Keratinocyte (primary cell): ENCODE results near the gene NGEF. TPM values are rescaled to one million over a fixed set of nuclear protein-coding genes. Genes with fewer than 3 reads are reported as not detected.

Experiments
- DNase-seq: peaks from one replicate; pipeline ENCODE4 v3.0.0-alpha.2; 2011; ENCODE audit warnings: low read depth, missing footprints, low spot score
- FAIRE-seq: peaks from 2 replicates; lab custom pipeline; 2011; peaks lifted over from hg19 to GRCh38; lab: Jason Lieb, UNC
- H2AFZ ChIP-seq: 2 replicates; pipeline ENCODE4 v1.6.0; 2012; ENCODE audit warnings: low read length, control low read depth, inconsistent platforms; ENCODE audit not compliant: control insufficient read depth
- H3K27ac ChIP-seq: 2 replicates; pipeline ENCODE4 v1.5.1; 2011; ENCODE audit warnings: low read length; ENCODE audit not compliant: control insufficient read depth, insufficient read depth
- H3K27me3 ChIP-seq: 3 replicates; pipeline ENCODE4 v1.6.0; 2011; ENCODE audit warnings: low read length; ENCODE audit not compliant: control insufficient read depth, insufficient read depth; ENCODE audit errors: extremely low read depth
- H3K36me3 ChIP-seq, 2 experiments: 2 replicates in 1 of 2; 3 replicates in 1 of 2; pipeline ENCODE4 v1.5.1; 2011; ENCODE audit warnings: low read length in 2 of 2, mild to moderate bottlenecking in 1 of 2; ENCODE audit not compliant: control insufficient read depth in 2 of 2, insufficient read depth in 2 of 2; ENCODE audit errors: extremely low read depth in 1 of 2
- H3K4me1 ChIP-seq: 3 replicates; pipeline ENCODE4 v1.5.1; 2011; ENCODE audit warnings: low read length; ENCODE audit not compliant: control insufficient read depth, insufficient read depth; ENCODE audit errors: extremely low read depth
- H3K4me2 ChIP-seq: 3 replicates; pipeline ENCODE4 v1.6.0; 2011; ENCODE audit warnings: low read depth, low read length; ENCODE audit not compliant: control insufficient read depth, insufficient read depth; ENCODE audit errors: extremely low read depth
- H3K4me3 ChIP-seq, 3 experiments: fragments of 200-600 bp in 1 of 3; sonication (generic) in 1 of 3; 2 replicates in 2 of 3; 3 replicates in 1 of 3; pipeline ENCODE4 v1.5.1; 2011 to 2016; ENCODE audit warnings: low read length in 3 of 3, mild to moderate bottlenecking in 3 of 3, control low read depth in 2 of 3, inconsistent platforms in 1 of 3, low read depth in 1 of 3, mixed read lengths in 1 of 3, mixed run types in 1 of 3, moderate library complexity in 1 of 3; ENCODE audit not compliant: control insufficient read depth in 2 of 3, insufficient read depth in 2 of 3; ENCODE audit errors: extremely low read depth in 1 of 3
- H3K79me2 ChIP-seq: 2 replicates; pipeline ENCODE4 v1.6.0; 2012; ENCODE audit warnings: low read length; ENCODE audit not compliant: control insufficient read depth, insufficient read depth
- H3K9ac ChIP-seq: 3 replicates; pipeline ENCODE4 v1.6.0; 2011; ENCODE audit warnings: low read length; ENCODE audit not compliant: control insufficient read depth, insufficient read depth; ENCODE audit errors: extremely low read depth
- H3K9me1 ChIP-seq: 3 replicates; pipeline ENCODE4 v1.6.0; 2011; ENCODE audit warnings: low read length; ENCODE audit not compliant: control insufficient read depth, insufficient read depth; ENCODE audit errors: extremely low read depth
- H3K9me3 ChIP-seq: 2 replicates; pipeline ENCODE4 v1.5.1; 2012; ENCODE audit warnings: low read depth, low read length; ENCODE audit not compliant: control insufficient read depth
- H4K20me1 ChIP-seq: 3 replicates; pipeline ENCODE4 v1.6.0; 2011; ENCODE audit warnings: low read length; ENCODE audit not compliant: control insufficient read depth, insufficient read depth; ENCODE audit errors: extremely low read depth
- EZH2 ChIP-seq: IDR thresholded peaks from one replicate; pipeline ENCODE4 v1.6.1; 2012; ENCODE audit warnings: inconsistent platforms, mild to moderate bottlenecking, low read length, moderate library complexity
- dilution Hi-C: fragments of 300-500 bp; cut with MboI; formaldehyde crosslinking; loops from one replicate; pipeline ENCODE4 v1.7.0; 2020; ENCODE audit warnings: low sequenced_read_pairs; ENCODE audit not compliant: extremely low pct_ligation_motif_present
- polyA plus RNA-seq, 5 experiments: library from polyadenylated mRNA; depleted of rRNA in 3 of 5; stranded (reverse) in 3 of 5; stranded (forward) in 1 of 5; unstranded in 1 of 5; fragments of >200 nt; gene quantifications; 1 replicate in 1 of 5; 2 replicates in 3 of 5; 3 replicates in 1 of 5; pipeline versions ENCODE4 v1.2.1 to v1.2.3, GENCODE V29; 2011 to 2012; ENCODE audit warnings: missing spikeins in 2 of 5, low read depth in 1 of 5, low replicate concordance in 1 of 5
- TF ChIP-seq, protein P1 (sequence below), 3 experiments: IDR thresholded peaks in 1 of 3; conservative IDR thresholded peaks in 1 of 3; optimal IDR thresholded peaks in 1 of 3; 2 replicates in 2 of 3; 3 replicates in 1 of 3; pipeline versions ENCODE3 to v1.5.1; 2011; ENCODE audit warnings: low read length in 3 of 3, mild to moderate bottlenecking in 3 of 3, moderate library complexity in 2 of 3, control low read depth in 1 of 3, inconsistent platforms in 1 of 3; ENCODE audit not compliant: insufficient read depth in 2 of 3; ENCODE audit errors: extremely low read depth in 1 of 3

The NGEF gene
- polyA plus RNA-seq, 1 donor (not counting 4 experiments of a cell fraction or from before 2014, with no cell fraction given), result 0.17 TPM

DNA sequence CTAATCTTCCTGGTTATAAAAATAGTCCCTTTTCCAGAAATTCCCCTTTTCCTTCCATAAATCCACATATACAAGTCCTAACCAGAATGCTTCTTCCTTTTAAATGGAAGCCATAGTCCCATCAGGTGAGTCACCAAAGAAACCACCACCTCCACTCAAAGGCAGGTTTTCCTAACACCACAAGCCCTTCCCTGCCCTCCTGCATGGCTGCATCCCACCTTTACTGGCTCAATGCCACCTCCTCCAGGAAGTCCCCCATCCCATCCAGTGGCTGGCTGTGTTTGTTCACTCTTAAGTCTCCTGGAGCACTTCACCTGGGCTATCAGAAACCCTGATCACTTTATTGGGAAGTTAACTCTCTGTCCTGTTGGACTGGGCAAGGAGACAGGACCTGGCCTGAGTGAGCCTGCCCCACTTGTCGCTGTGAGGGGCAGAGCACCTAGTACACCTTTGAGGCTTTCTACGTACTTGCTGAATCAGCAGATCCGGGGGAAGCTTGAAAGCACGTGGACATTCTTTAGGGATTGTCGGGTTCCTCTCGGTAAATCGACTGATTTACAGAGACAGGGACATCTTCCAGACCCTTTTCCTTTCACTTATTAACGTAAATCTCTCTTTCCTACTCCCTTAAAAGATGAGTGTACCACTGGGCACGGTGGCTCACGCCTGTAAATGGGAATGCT is 71.0 kb downstream of the NGEF start:
- Histone ChIP-seq H3K9me1 (no peaks in the 10 kb centered on the region), H3K36me3 (no peaks in the 10 kb centered on the region), H3K9me3 (peaks cover 2% of the 10 kb centered on the region), H3K4me3 (peak overlapping the region in 1 of 3 experiments; percentile 7), H3K4me2 (peak overlapping the region; percentile 37), H3K79me2 (no peaks in the 10 kb centered on the region), H3K27me3 (no peaks in the 10 kb centered on the region), H3K4me1 (peaks cover 8% of the 10 kb centered on the region), H2AFZ (no peak overlapping the region), H4K20me1 (no peaks in the 10 kb centered on the region), H3K9ac (no peak overlapping the region), H3K27ac (no peak overlapping the region)
- dilution Hi-C loops, result no loop called here
- DNase-seq (no peak), FAIRE-seq (peak; percentile 64)
- no peak for TF ChIP-seq EZH2
- TF ChIP-seq, protein P1, sequence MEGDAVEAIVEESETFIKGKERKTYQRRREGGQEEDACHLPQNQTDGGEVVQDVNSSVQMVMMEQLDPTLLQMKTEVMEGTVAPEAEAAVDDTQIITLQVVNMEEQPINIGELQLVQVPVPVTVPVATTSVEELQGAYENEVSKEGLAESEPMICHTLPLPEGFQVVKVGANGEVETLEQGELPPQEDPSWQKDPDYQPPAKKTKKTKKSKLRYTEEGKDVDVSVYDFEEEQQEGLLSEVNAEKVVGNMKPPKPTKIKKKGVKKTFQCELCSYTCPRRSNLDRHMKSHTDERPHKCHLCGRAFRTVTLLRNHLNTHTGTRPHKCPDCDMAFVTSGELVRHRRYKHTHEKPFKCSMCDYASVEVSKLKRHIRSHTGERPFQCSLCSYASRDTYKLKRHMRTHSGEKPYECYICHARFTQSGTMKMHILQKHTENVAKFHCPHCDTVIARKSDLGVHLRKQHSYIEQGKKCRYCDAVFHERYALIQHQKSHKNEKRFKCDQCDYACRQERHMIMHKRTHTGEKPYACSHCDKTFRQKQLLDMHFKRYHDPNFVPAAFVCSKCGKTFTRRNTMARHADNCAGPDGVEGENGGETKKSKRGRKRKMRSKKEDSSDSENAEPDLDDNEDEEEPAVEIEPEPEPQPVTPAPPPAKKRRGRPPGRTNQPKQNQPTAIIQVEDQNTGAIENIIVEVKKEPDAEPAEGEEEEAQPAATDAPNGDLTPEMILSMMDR (optimal IDR thresholded peaks at IDR 0.05 in 1 of 3, IDR thresholded peaks at IDR 0.05 in 1 of 3, conservative IDR thresholded peaks at IDR 0.05 in 1 of 3; ENCODE audit: extremely low read depth in 1 of 3, insufficient read depth in 2 of 3, low read length in 3 of 3), result no peak

DNA sequence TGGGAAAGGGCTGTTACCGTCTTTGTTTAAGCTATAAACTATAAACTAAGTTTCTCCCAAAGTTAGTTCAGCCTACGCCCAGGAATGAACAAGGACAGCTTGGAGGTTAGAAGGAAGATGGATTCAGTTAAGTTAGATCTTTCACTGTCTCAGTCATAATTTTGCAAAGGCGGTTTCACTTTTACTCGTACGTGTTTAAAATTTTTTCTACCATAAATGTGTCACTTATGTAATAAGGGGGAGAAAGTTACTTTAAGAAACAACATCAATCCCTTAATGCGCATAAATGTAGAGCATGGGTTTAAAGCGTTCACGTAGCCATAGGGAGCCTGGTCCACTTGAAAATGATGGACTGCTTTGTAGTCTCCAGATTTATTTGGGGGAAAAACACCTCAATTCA is 71.7 kb downstream of the NGEF start:
- H4K20me1 ChIP-seq, result no peaks in the 10 kb centered on the region
- H3K4me2 ChIP-seq, result no peak overlapping the region
- no peak overlapping the region for H3K9ac ChIP-seq
- no peak overlapping the region for H2AFZ ChIP-seq
- H3K4me3 ChIP-seq, result no peak overlapping the region
- H3K36me3 ChIP-seq, result no peaks in the 10 kb centered on the region
- FAIRE-seq (no peak), DNase-seq (no peak)
- H3K4me1 ChIP-seq, result peaks cover 8% of the 10 kb centered on the region
- no peaks in the 10 kb centered on the region for H3K9me1 ChIP-seq
- H3K27ac ChIP-seq, result no peak overlapping the region
- no peaks in the 10 kb centered on the region for H3K27me3 ChIP-seq
- no peaks in the 10 kb centered on the region for H3K79me2 ChIP-seq
- H3K9me3 ChIP-seq, result peaks cover 2% of the 10 kb centered on the region
- dilution Hi-C loops, result no loop called here
- TF ChIP-seq, protein P1 (optimal IDR thresholded peaks at IDR 0.05 in 1 of 3, IDR thresholded peaks at IDR 0.05 in 1 of 3, conservative IDR thresholded peaks at IDR 0.05 in 1 of 3; ENCODE audit: extremely low read depth in 1 of 3, insufficient read depth in 2 of 3, low read length in 3 of 3), result no peak
- no peak for TF ChIP-seq EZH2
